ENCODE measurements around the gene TTLL3. TPM values are rescaled to one million over a fixed set of nuclear protein-coding genes. Genes with fewer than 3 reads are reported as not detected.
"Not testable (repeated sequence)": the region's sequence is repeated elsewhere in the genome, so short reads cannot be mapped to it uniquely, and the experiment has no call there.

Gene TTLL3
- total and polyA plus RNA-seq, 7 experiments from 2014 or later = 2.5 to 106 (median 66.0) TPM

DNA sequence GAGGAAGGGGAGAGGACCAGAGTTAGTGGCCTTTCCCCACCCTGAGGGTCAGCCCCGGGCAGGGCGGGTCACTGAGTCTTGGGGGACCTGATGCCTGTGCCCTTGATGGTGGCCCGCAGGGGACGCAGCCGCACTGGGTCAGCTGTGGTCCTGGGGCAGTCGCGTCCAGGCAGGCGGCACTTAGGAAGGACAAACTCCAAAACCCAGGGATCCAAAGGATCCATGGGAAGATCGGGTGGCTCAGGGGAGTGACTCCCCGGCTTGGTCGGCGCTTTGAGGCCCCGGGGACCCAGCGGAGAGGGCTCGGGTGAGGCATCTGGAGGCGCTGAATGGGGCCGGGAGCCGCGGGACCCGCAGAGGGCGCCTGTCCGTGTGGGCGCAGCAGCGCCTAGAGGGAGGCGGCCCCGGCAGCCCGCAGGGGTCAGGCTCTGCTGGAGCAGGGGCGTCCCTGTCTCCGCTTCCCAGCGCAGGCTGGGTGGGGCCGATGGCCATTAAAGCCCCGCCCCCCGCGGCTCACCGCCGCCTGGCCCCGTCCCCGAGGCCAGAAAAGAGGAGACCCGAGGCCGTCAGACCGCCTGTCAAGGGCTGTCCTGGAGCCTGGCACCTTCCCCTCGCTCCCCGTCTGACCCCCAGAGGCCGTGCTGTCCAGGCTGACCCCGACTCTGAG lies 52.5 kb downstream of the TTLL3 start:
- Histone ChIP-seq H3K36me3 (ENCODE audit: control insufficient read depth in 2 of 3, insufficient read depth in 3 of 3, low read length in 3 of 3) (no peaks in the 10 kb centered on the region), H3K9me3 (ENCODE audit: control insufficient read depth in 2 of 3, low read length in 3 of 3) (no peaks in the 10 kb centered on the region), H3K27me3 (ENCODE audit: control insufficient read depth in 2 of 2, insufficient read depth in 2 of 2, low read length in 2 of 2) (no peaks in the 10 kb centered on the region), H3K4me1 (ENCODE audit: control insufficient read depth in 2 of 2, insufficient read depth in 2 of 2, low read length in 2 of 2) (peaks cover 0 to 3% of the 10 kb centered on the region in 2 donors), H3K27ac (ENCODE audit: low read depth, low read length) (no peak overlapping the region), H3K4me3 (ENCODE audit: low read length) (no peak overlapping the region)
- intact Hi-C loops (cut with micrococcal nuclease) = no loop called here
- ATAC-seq (peak; percentile 83), DNase-seq (peak in 3 of 9 donors; percentile 15 to 51 (median 32))
- Mint-ChIP-seq H3K4me1 (peaks cover 0 to 19% (median 0%) of the 10 kb centered on the region in 7 donors), H3K36me3 (no peaks in the 10 kb centered on the region), H3K27ac (peak overlapping the region in 1 of 9 donors; percentile 28), H3K9me3 (no peaks in the 10 kb centered on the region), H3K27me3 (peaks cover 4 to 16% (median 7%) of the 10 kb centered on the region in 5 donors), H3K4me3 (peak overlapping the region in 5 of 10 donors; percentile 10 to 67 (median 52))
- ChIA-PET CTCF (no interaction called here), POLR2A (no interaction called here)

DNA sequence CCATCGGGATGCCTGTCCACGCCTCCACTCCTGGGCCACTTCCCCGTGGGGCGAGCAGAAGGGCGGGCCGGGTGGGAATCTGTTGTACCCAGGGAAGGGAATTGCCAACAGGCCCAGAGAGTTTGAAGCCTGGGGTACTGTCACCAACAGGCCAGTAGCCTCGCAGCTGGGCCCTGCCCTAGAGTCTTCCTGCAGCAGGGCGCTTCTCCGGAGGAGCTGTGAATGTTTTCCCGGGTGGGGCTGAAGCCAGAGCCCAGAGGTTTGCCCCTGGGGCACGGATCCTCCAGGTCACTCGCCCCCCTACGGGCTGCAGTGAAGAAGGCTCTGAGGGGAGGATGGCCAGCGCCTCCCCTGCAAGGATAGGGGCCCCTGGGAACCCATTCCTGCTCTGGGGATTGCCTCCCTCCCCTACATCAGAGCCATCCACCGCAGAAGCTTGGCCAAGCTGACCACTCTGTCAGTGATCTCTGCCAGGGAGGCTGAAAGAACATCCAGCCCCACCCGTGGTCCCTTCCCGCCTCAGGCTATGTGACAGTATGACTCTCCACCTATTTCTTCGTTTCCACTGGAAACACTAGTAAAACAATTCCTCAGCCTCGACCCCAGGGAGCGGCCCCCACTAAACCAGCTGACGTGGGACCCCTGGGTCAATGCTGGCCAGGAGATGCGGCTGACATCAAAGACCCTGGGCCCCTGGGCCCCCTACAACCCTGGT lies 53.2 kb downstream of the TTLL3 start:
- Histone ChIP-seq H3K27me3 (ENCODE audit: control insufficient read depth in 2 of 2, insufficient read depth in 2 of 2, low read length in 2 of 2) (no peaks in the 10 kb centered on the region), H3K36me3 (ENCODE audit: control insufficient read depth in 2 of 3, insufficient read depth in 3 of 3, low read length in 3 of 3) (no peaks in the 10 kb centered on the region), H3K9me3 (ENCODE audit: control insufficient read depth in 2 of 3, low read length in 3 of 3) (no peaks in the 10 kb centered on the region), H3K4me3 (ENCODE audit: low read length) (no peak overlapping the region), H3K27ac (ENCODE audit: low read depth, low read length) (no peak overlapping the region), H3K4me1 (ENCODE audit: control insufficient read depth in 2 of 2, insufficient read depth in 2 of 2, low read length in 2 of 2) (peaks cover 0 to 3% of the 10 kb centered on the region in 2 donors)
- Mint-ChIP-seq H3K27ac (no peak overlapping the region), H3K27me3 (peaks cover 4 to 16% (median 7%) of the 10 kb centered on the region in 5 donors), H3K36me3 (no peaks in the 10 kb centered on the region), H3K4me1 (peaks cover 0 to 19% (median 0%) of the 10 kb centered on the region in 7 donors), H3K4me3 (peak overlapping the region in 1 of 10 donors; percentile 7), H3K9me3 (no peaks in the 10 kb centered on the region)
- DNase-seq = no peak
- ATAC-seq = no peak
- intact Hi-C loops (cut with micrococcal nuclease) = no loop called here
- ChIA-PET POLR2A (interaction anchor here (0.5 kb wide), 1 partner anchor 87 kb away, joined by 4 read pairs; no protein-coding TSS in a partner anchor), CTCF (no interaction called here)

DNA sequence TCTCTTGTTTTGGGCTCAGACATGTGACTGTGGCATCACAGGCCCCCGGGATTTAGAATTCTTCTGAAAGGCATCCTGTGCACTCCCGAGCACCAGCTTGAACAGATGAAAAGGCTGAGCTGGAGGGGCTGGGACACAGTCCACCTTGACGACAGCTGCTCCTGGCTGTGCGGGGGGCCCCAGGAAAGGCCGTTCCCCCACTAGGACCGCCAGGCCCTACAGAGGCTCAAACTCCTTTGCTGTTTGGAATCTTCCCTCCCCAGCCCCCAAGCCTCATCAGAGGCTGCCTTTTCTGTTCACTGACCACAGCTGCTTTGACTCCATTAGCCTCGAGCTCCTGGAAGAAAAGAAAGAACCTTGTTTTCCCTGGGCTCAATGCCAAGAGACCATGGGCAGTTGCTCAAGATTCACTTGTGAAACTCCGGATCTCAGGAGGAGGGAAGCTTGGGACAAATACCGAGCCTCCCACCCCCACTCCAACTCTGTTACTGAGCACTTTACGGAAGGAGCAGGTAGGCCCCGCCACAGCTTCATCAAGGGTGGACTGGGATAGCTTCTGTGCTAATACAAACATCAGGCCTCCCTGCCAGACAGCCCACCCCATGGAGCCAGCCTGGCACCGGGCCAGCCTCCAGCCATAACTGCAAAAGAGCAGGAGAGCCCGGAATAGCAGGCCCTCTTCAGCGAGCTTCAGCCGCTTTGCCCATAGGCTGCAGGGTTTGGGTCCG lies 54.3 kb downstream of the TTLL3 start:
- POLR2A ChIA-PET = no interaction called here
- CTCF ChIA-PET = no interaction called here

DNA sequence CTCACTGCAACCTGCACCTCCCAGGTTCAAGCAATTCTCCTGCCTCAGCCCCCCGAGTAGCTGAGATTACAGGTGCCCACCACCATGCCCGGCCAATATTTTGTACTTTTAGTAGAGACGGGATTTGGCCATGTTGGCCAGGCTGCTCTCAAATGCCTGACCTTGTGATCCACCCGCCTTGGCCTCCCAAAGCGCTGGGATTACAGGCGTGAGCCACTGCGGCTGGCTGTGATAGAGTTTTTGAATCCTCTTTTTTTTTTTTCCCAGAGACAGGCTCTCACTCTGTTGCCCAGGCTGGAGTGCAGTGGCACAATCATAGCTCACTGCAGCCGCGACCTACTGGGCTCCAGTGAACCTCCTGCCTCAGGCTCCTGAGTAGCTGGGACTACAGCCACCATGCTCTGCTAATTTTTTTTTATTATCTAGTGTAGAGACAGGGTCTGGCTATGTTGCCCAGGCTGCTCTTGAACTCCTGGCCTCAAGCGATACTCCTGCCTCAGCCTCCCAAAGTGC lies 55.1 kb downstream of the TTLL3 start:
- H3K36me3 Mint-ChIP-seq; H3K36me3 ChIP-seq (ENCODE audit: control insufficient read depth in 2 of 3, insufficient read depth in 3 of 3, low read length in 3 of 3); H3K27me3 ChIP-seq (ENCODE audit: control insufficient read depth in 2 of 2, insufficient read depth in 2 of 2, low read length in 2 of 2); H3K4me3 ChIP-seq (ENCODE audit: low read length); H3K27ac ChIP-seq (ENCODE audit: low read depth, low read length); ATAC-seq; H3K27ac Mint-ChIP-seq; POLR2A ChIA-PET; DNase-seq; H3K4me3 Mint-ChIP-seq; H3K9me3 ChIP-seq (ENCODE audit: control insufficient read depth in 2 of 3, low read length in 3 of 3); H3K4me1 ChIP-seq (ENCODE audit: control insufficient read depth in 2 of 2, insufficient read depth in 2 of 2, low read length in 2 of 2); CTCF ChIA-PET; intact Hi-C loops (cut with micrococcal nuclease); H3K9me3 Mint-ChIP-seq: not testable (repeated sequence)
- Mint-ChIP-seq H3K27me3 (peaks cover 4 to 16% (median 7%) of the 10 kb centered on the region in 5 donors), H3K4me1 (peaks cover 0 to 11% (median 0%) of the 10 kb centered on the region in 7 donors)

More for the DNA sequence above, 54.3 kb downstream of the TTLL3 start:
- ATAC-seq (no peak), DNase-seq (no peak)
- Mint-ChIP-seq H3K36me3 (no peaks in the 10 kb centered on the region), H3K4me1 (peaks cover 0 to 11% (median 0%) of the 10 kb centered on the region in 7 donors), H3K9me3 (no peaks in the 10 kb centered on the region), H3K27ac (no peak overlapping the region), H3K27me3 (peaks cover 4 to 16% (median 7%) of the 10 kb centered on the region in 5 donors), H3K4me3 (no peak overlapping the region)
- Histone ChIP-seq H3K4me3 (ENCODE audit: low read length) (no peak overlapping the region), H3K27me3 (ENCODE audit: control insufficient read depth in 2 of 2, insufficient read depth in 2 of 2, low read length in 2 of 2) (no peaks in the 10 kb centered on the region), H3K4me1 (ENCODE audit: control insufficient read depth in 2 of 2, insufficient read depth in 2 of 2, low read length in 2 of 2) (peaks cover 0 to 3% of the 10 kb centered on the region in 2 donors), H3K36me3 (ENCODE audit: control insufficient read depth in 2 of 3, insufficient read depth in 3 of 3, low read length in 3 of 3) (no peaks in the 10 kb centered on the region), H3K27ac (ENCODE audit: low read depth, low read length) (no peak overlapping the region), H3K9me3 (ENCODE audit: control insufficient read depth in 2 of 3, low read length in 3 of 3) (no peaks in the 10 kb centered on the region)
- intact Hi-C loops (cut with micrococcal nuclease) = no loop called here

DNA sequence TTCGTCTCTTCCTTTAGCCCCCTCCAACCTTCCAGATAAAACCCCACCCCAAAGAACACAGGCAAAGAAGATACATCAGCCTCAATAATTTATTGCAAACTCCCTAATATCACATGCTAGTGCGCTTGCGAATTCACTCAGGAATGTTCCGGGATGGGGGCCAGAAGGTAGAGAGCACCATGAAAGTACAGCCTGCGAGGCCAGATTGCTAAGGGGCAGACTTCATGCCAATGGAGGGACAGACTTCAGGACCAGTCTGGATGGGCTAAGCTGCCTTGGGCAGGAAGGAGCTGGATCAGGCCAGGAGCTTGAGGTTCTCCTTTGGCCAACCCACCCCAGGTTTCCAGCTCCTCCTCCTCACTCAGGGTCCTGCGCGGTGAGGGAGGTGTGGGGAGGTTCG lies 56.6 kb downstream of the TTLL3 start:
- Histone ChIP-seq H3K4me3 (ENCODE audit: low read length) (no peak overlapping the region), H3K36me3 (ENCODE audit: control insufficient read depth in 2 of 3, insufficient read depth in 3 of 3, low read length in 3 of 3) (no peaks in the 10 kb centered on the region), H3K9me3 (ENCODE audit: control insufficient read depth in 2 of 3, low read length in 3 of 3) (no peaks in the 10 kb centered on the region), H3K27me3 (ENCODE audit: control insufficient read depth in 2 of 2, insufficient read depth in 2 of 2, low read length in 2 of 2) (no peaks in the 10 kb centered on the region), H3K27ac (ENCODE audit: low read depth, low read length) (no peak overlapping the region), H3K4me1 (ENCODE audit: control insufficient read depth in 2 of 2, insufficient read depth in 2 of 2, low read length in 2 of 2) (peaks cover 0 to 3% of the 10 kb centered on the region in 2 donors)
- Mint-ChIP-seq H3K36me3 (no peaks in the 10 kb centered on the region), H3K4me1 (peaks cover 0 to 11% (median 0%) of the 10 kb centered on the region in 7 donors), H3K4me3 (no peak overlapping the region), H3K27ac (no peak overlapping the region), H3K9me3 (no peaks in the 10 kb centered on the region), H3K27me3 (peaks cover 4 to 12% (median 7%) of the 10 kb centered on the region in 5 donors)
- ChIA-PET CTCF (interaction anchor here (0.6 kb wide), 1 partner anchor 33 kb away, joined by 4 read pairs; no protein-coding TSS in a partner anchor), POLR2A (no interaction called here)
- ATAC-seq (no peak), DNase-seq (no peak)
- intact Hi-C loops (cut with micrococcal nuclease) = no loop called here

DNA sequence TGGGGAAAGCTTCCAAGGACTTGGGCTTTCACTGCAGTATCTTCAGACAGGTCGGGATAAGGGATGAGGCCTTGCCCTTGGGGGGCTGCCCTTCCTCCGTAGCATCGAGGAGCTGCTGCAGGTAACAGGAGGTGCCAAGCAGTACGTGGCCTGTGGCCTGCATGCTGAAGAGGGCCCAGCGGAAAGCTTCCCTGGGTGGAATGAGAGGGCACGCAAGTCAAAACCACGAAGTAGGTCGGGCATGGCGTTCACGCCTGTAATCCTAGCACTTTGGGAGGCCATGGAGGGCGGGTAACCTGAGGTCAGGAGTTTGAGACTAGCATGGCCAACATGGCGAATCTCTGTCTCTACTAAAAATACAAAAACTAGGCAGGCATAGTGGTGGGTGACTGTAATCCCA lies 57.0 kb downstream of the TTLL3 start:
- no peaks in the 10 kb centered on the region for H3K36me3 ChIP-seq (ENCODE audit: control insufficient read depth in 2 of 3, insufficient read depth in 3 of 3, low read length in 3 of 3)
- H3K36me3 Mint-ChIP-seq = no peaks in the 10 kb centered on the region
- POLR2A ChIA-PET = no interaction called here
- no peaks in the 10 kb centered on the region for H3K27me3 ChIP-seq (ENCODE audit: control insufficient read depth in 2 of 2, insufficient read depth in 2 of 2, low read length in 2 of 2)
- no peak overlapping the region for H3K4me3 ChIP-seq (ENCODE audit: low read length)
- DNase-seq (no peak), ATAC-seq (no peak)
- no peaks in the 10 kb centered on the region for H3K9me3 ChIP-seq (ENCODE audit: control insufficient read depth in 2 of 3, low read length in 3 of 3)
- H3K27ac ChIP-seq (ENCODE audit: low read depth, low read length) = no peak overlapping the region
- peaks cover 0 to 7% (median 0%) of the 10 kb centered on the region in 7 donors for H3K4me1 Mint-ChIP-seq
- CTCF ChIA-PET = no interaction called here
- no peak overlapping the region for H3K27ac Mint-ChIP-seq
- intact Hi-C loops (cut with micrococcal nuclease) = no loop called here
- H3K4me3 Mint-ChIP-seq = no peak overlapping the region
- H3K9me3 Mint-ChIP-seq = no peaks in the 10 kb centered on the region
- H3K4me1 ChIP-seq (ENCODE audit: control insufficient read depth in 2 of 2, insufficient read depth in 2 of 2, low read length in 2 of 2) = peaks cover 0 to 3% of the 10 kb centered on the region in 2 donors
- peaks cover 1 to 7% (median 3%) of the 10 kb centered on the region in 5 donors for H3K27me3 Mint-ChIP-seq

All from naive thymus-derived CD4-positive, alpha-beta T cell (primary cell).